Spinal cord (tissue), 10 donors: ENCODE data around the gene SERPINA10. TPM values are rescaled to one million over a fixed set of nuclear protein-coding genes. Genes with fewer than 3 reads are reported as not detected.

Source experiments
- DNase-seq, 6 donors: peaks; one replicate each; pipeline versions ENCODE4 v3.0.0 to v3.0.0-alpha.2; 2013 to 2015; ENCODE audit warnings: low spot score in 6 of 6, low read depth in 4 of 6
- H3K27ac ChIP-seq: one replicate; pipeline ENCODE4 v1.5.1; 2013; ENCODE audit warnings: low read depth, low read length, control low read depth
- H3K27me3 ChIP-seq: one replicate; pipeline ENCODE4 v1.6.1; 2013; ENCODE audit warnings: low read length; ENCODE audit not compliant: control insufficient read depth, insufficient read depth
- H3K36me3 ChIP-seq: one replicate; pipeline ENCODE4 v1.6.1; 2013; ENCODE audit warnings: low read length; ENCODE audit not compliant: control insufficient read depth, insufficient read depth
- H3K4me1 ChIP-seq: one replicate; pipeline ENCODE4 v1.6.1; 2013; ENCODE audit warnings: low read length; ENCODE audit not compliant: control insufficient read depth, insufficient read depth
- H3K4me3 ChIP-seq: one replicate; pipeline ENCODE4 v1.5.1; 2013; ENCODE audit warnings: low read depth, low read length, control low read depth
- H3K9me3 ChIP-seq: one replicate; pipeline ENCODE4 v1.6.1; 2013; ENCODE audit warnings: low read length; ENCODE audit not compliant: control insufficient read depth, insufficient read depth
- WGBS: methylation state at CpG from one replicate; pipeline ENCODE4 v1.1.5; 2013; ENCODE audit warnings: missing lambda C conversion rate; ENCODE audit not compliant: insufficient coverage; 5-methylcytosine and 5-hydroxymethylcytosine counted together
- polyA plus RNA-seq, 2 donors: library from polyadenylated mRNA; unstranded; fragments of 120-200 nt; gene quantifications; one replicate each; pipeline ENCODE4 v1.2.1, GENCODE V29; 2013; ENCODE audit not compliant: insufficient read length in 2 of 2
- total RNA-seq, 2 donors: library from RNA; depleted of rRNA in 1 of 2; stranded (reverse); fragments of 120-200 nt in 1 of 2; fragments of >200 nt in 1 of 2; gene quantifications; one replicate each; pipeline versions ENCODE4 v1.2.3 to v1.2.4, GENCODE V29; 2013 to 2014
- donor health status: healthy.

The SERPINA10 gene
- total and polyA plus RNA-seq, 4 donors = 0.06 to 0.26 (median 0.13) TPM; not detected in 1

GRCh38 chr14:94331462-94331861 is 38.4 kb upstream of the SERPINA10 start:
- 87% methylated on average over 3 of the region's 5 CpGs for WGBS
- no peak for DNase-seq
- Histone ChIP-seq H3K4me1 (no peaks in the 10 kb centered on the region), H3K27me3 (no peaks in the 10 kb centered on the region), H3K27ac (no peak overlapping the region), H3K9me3 (no peaks in the 10 kb centered on the region), H3K36me3 (no peaks in the 10 kb centered on the region), H3K4me3 (no peak overlapping the region)

- Histone ChIP-seq H3K27me3 (no peaks in the 10 kb centered on the region), H3K4me3 (no peak overlapping the region), H3K36me3 (no peaks in the 10 kb centered on the region), H3K4me1 (no peaks in the 10 kb centered on the region), H3K27ac (no peak overlapping the region), H3K9me3 (no peaks in the 10 kb centered on the region)
- WGBS = 63% methylated on average over 2 of the region's 2 CpGs
- no peak for DNase-seq
These were observed 37.8 kb upstream of the SERPINA10 start for GRCh38 chr14:94330857-94331256.

GRCh38 chr14:94330432-94330831 is 37.4 kb upstream of the SERPINA10 start:
- no peak for DNase-seq
- Histone ChIP-seq H3K4me1 (no peaks in the 10 kb centered on the region), H3K36me3 (no peaks in the 10 kb centered on the region), H3K27ac (no peak overlapping the region), H3K4me3 (no peak overlapping the region), H3K27me3 (no peaks in the 10 kb centered on the region), H3K9me3 (no peaks in the 10 kb centered on the region)
- 81% methylated on average over 3 of the region's 3 CpGs for WGBS

GRCh38 chr14:94329857-94330256 is 36.8 kb upstream of the SERPINA10 start:
- no peak overlapping the region for H3K27ac ChIP-seq
- no peaks in the 10 kb centered on the region for H3K27me3 ChIP-seq
- no peaks in the 10 kb centered on the region for H3K4me1 ChIP-seq
- no peaks in the 10 kb centered on the region for H3K9me3 ChIP-seq
- no peak overlapping the region for H3K4me3 ChIP-seq
- no CpG with 5 or more reads among the region's 4 CpGs for WGBS
- DNase-seq = no peak
- no peaks in the 10 kb centered on the region for H3K36me3 ChIP-seq

GRCh38 chr14:94328196-94328595 is 35.1 kb upstream of the SERPINA10 start:
- WGBS = 100% methylated on average over 1 of the region's 2 CpGs
- Histone ChIP-seq H3K27ac (no peak overlapping the region), H3K9me3 (no peaks in the 10 kb centered on the region), H3K4me3 (no peak overlapping the region), H3K4me1 (no peaks in the 10 kb centered on the region), H3K36me3 (no peaks in the 10 kb centered on the region), H3K27me3 (no peaks in the 10 kb centered on the region)
- no peak for DNase-seq

GRCh38 chr14:94322648-94323570 is 29.8 kb upstream of the SERPINA10 start, which contains the start of gene SERPINA6:
TSS of gene SERPINA6 (minus strand) at chr14:94323336. CDS start at chr14:94314648, 8,688 bp downstream.
- Histone ChIP-seq H3K27me3 (no peaks in the 10 kb centered on the region), H3K9me3 (no peaks in the 10 kb centered on the region), H3K4me3 (no peak within 1 kb of the TSS), H3K4me1 (no peaks in the 10 kb centered on the region), H3K27ac (no peak within 1 kb of the TSS), H3K36me3 (no peaks in the 10 kb centered on the region)
- no peak for DNase-seq
- WGBS = 66% methylated on average over 11 of the region's 15 CpGs

GRCh38 chr14:94321421-94322271 is 28.6 kb upstream of the SERPINA10 start:
- no peaks in the 10 kb centered on the region for H3K9me3 ChIP-seq
- H3K27ac ChIP-seq = no peak overlapping the region
- H3K27me3 ChIP-seq = no peaks in the 10 kb centered on the region
- no peaks in the 10 kb centered on the region for H3K4me1 ChIP-seq
- H3K36me3 ChIP-seq = no peaks in the 10 kb centered on the region
- no peak overlapping the region for H3K4me3 ChIP-seq
- no peak for DNase-seq
- 73% methylated on average over 3 of the region's 5 CpGs for WGBS

- no peak overlapping the region for H3K4me3 ChIP-seq
- H3K27me3 ChIP-seq = no peaks in the 10 kb centered on the region
- no peak for DNase-seq
- H3K4me1 ChIP-seq = no peaks in the 10 kb centered on the region
- no peaks in the 10 kb centered on the region for H3K9me3 ChIP-seq
- H3K27ac ChIP-seq = no peak overlapping the region
- WGBS = 81% methylated on average over 4 of the region's 5 CpGs
- no peaks in the 10 kb centered on the region for H3K36me3 ChIP-seq
These were observed 27.2 kb upstream of the SERPINA10 start for GRCh38 chr14:94320243-94320642.

GRCh38 chr14:94317259-94317658 is 24.2 kb upstream of the SERPINA10 start:
- no peaks in the 10 kb centered on the region for H3K27me3 ChIP-seq
- no peak overlapping the region for H3K27ac ChIP-seq
- no peak overlapping the region for H3K4me3 ChIP-seq
- DNase-seq = no peak
- H3K4me1 ChIP-seq = no peaks in the 10 kb centered on the region
- no peaks in the 10 kb centered on the region for H3K36me3 ChIP-seq
- no CpG with 5 or more reads among the region's 4 CpGs for WGBS
- no peaks in the 10 kb centered on the region for H3K9me3 ChIP-seq
